Epithelial cell of prostate (primary cell): Measurements from ENCODE around the gene AATK.

Source experiments
- DNase-seq: peaks from one replicate; pipeline ENCODE4 v3.0.0-alpha.2; 2011; ENCODE audit warnings: low read depth, low spot score
- H3K27ac ChIP-seq: fragments of 450-650 bp; 2 replicates; pipeline ENCODE4 v1.5.1; 2017; ENCODE audit warnings: mild to moderate bottlenecking

Gene AATK

DNA sequence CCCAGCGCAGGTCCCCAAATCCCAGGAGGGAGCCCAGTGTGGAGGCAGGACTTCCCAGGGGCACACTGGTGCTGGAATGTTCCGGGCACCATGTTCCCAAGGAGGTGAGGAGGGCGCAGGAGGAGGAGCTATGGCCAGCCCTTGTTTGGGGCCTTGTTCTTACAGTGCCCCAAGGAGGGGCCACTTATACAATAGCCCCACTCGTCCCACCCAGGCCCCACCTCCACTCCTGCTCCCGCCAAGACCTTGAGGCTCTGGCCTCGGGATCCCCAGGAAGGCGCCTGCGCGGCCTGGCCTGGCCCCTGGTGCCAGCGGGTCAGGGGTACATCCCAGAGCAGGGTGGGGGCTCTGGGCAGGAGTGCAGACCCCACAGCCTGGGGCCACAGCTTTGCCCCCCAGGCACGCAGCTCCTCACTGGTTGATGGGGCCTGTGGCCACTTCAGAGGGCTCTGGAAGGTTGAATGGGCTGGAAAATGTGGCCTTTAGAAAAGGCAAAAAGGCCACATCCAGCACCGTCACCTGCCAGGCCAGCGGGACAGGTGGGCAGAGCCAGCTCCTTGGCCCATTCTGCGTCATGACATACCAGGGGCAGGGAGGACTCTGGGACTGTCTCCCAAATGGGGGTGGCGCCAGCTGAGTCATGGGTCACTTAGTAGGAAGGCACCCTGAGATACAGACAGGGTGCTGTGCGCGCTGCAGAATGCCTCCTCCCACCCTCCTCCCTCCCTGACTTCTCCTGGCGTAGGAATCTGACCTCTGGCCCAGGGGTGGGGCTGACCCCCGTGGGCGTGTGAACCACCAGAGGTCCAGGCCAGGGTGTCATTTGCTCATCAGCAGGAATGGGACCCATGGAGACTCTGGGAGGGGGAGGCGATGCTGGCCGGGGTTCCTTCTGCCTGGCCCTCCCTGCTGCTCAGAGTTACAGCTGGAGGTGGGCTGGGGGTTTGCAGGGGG is 33.0 kb downstream of the AATK start:
- no peak overlapping the region for H3K27ac ChIP-seq
- no peak for DNase-seq

DNA sequence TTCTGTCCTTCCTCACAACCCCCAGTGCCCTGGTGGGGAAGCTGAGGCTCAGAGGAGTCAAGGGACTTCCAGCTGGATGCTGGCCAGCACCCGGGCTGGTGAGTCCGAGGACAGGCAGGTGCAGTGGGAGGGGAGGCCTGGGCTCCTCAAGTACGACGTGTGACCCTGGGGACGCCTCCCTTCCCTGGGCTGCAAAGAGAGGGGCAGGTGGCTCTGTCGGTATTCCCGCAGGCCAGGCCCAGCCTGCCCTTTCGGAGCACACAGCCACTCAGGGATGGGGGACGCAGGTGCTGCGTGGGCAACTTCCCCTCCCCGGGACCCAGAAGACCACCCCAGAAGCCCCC is 33.9 kb downstream of the AATK start:
- no peak for DNase-seq
- no peak overlapping the region for H3K27ac ChIP-seq

DNA sequence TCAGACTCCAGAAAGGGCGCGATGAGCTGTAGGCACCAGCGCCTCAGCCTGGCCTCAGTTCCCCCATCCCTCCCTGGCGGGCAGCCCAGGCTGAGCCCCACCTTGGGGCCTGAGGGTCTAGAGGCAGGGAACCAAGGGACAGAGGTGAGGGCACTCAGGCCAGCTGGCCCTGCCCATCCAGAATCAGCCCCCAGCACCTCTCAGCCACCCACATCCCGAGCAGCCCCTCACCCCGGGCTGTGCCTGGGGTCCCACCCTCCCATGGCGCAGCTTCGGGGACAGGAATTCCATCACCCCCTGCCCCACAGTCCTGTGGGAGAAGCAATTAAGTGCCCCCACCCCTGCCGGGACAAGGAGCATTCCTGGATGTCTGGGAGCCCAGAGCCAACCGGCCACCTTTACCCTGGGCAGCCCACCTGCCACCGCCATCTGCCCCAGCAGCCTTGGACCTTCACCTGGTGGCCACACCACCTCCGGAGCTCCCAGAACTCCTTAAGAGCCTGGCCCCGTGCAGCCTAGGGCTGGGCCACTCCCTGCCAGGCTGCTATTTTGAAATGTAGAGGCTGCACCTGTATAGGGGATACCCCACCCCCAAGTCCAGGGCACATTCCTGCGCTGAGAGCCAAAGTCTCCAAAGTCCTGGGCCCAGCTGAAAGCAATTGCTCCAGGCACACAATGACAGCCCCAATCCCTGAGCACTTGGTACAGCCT is 34.4 kb downstream of the AATK start:
- no peak for DNase-seq

DNA sequence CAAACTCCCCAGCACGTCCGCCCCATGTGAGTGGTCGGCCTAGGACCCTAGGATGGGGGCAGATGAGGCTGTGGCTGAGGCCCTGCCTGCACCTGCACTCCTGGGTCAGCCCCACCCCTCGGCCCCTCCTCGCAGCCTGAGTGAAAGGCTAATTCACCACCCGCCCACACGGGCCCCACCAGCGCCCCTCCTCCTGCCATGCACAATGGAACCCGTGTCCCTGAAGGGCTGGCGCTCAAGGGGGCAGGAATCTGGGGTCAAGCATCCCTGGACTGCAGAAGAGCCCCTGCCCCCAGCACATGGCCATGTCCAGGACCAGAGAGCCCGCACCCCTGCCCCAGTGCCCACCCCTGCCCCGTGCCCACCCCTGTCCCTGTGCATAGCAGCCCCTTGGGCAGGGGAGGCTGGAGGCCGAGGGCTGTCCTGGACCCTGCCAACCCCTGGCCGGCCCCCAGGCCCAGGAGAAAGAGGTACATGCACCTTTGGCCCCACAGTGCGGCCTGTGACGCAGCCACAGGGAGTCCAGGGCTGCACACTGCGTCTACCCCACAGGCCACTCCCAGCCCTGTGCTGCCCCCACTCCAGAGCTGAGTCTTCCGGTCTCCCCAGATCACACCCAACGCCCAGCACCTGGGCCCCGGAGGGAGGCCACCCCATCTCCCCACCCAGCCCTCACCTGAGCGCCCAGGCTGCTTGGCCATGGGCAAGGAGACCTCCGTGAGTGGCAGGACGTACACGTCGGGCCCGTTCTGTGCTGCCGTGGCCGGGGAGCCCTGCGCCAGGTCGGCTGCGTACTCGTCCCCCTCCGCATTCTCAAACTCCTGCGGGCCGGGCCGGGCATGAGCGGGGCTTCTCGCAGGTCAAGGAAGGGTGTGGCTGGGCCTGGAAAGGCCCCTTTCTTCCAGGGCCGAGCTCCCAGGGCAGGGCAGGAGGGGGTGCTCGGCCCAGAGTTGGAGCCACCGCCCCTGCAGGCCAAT is 35.3 kb downstream of the AATK start:
- H3K27ac ChIP-seq, result no peak overlapping the region
- no peak for DNase-seq

More for the DNA sequence above, 34.4 kb downstream of the AATK start:
- no peak overlapping the region for H3K27ac ChIP-seq

DNA sequence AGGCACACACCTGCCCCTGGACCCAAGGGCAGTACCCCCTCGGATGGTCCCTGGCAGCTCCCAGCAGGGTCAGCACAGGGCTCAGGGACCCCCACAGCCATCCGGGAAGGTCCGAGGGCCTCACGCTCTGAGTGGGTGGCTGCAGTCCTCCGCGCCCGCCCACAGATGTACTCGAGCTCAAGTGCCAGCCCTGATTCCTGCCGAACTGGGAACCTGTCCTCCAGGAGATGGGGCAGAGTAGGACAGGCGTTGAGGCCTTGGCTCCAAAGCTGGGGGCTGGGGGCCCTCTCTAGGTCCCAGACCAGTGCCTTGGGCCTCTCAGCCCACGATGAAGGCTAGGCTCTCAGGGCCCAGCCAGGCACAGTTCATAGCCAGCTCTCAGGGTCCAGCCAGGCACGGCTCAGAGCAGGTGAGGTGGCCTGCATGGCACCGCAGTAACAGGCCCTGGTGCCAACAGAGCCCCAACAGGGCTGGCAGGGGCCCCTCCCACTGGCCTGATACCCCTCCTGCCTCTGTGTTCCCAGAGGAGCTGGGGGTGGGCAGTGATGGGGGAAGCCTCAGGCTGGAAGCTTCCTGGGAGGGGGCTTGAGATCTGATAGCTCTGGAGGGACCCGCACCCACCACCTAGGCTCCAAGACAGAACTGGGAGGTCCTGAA is 36.2 kb downstream of the AATK start:
- no peak overlapping the region for H3K27ac ChIP-seq
- DNase-seq, result no peak

DNA sequence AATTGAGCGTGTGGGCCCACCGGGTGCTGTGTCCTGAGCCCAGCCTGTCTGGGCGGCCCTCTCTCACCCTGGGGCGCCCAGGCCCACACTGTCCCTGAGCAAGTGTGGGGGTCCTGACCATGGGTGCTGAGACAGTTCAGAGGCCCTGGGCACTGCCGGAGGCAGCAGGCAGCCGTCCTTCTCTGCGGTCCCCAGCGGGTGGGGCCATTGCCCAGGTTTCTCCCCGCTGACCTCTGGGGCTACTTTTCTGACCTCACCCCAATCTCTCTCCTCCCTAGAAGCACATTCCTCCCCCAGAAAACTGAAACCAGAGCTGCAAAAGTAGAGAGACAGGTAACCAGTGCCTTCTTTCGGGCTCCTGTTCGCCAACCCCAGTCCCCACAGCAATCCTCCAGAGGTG is 36.7 kb downstream of the AATK start:
- DNase-seq, result no peak
- no peak overlapping the region for H3K27ac ChIP-seq

DNA sequence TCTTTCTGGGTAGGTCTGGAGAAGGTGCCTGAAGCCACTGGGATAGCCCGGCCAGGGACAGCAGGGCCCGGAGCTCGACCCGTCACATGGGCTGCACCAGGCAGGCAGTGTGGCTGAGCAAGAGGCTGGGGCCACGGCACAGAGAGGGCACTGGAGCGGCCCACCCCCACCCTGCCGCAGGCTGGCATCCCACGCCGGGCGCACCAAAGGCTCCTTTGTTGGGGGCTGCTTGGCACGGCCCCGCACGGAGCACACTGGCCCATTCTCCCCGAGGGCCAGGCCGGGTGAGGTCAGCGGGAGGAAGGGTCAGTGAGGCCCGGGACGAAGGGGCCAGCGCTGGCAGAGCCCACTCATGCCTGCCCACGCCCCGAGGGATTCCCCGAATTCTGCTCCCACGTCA is 37.2 kb downstream of the AATK start:
- DNase-seq, result no peak
- no peak overlapping the region for H3K27ac ChIP-seq

DNA sequence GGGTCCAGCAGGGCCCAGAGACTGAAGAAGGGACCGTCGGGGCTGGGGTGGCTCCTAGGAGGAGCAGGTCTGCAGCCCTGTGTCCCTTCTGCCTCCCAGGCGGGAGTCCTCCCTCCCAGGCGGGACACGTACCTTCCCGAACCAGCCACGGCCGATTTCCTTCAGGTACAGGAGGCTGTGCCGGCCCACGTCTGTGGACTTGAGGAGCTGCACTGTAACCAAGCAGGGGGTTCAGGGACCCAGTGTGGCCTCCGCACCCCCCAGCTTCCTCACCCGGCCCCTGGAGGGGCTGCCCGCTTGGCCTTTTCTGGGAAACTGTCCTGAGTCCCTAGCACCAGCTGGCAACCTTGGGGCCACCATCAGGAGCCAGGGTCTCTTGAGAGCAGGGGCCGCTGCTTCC is 37.7 kb downstream of the AATK start:
- no peak for DNase-seq
- H3K27ac ChIP-seq, result no peak overlapping the region

DNA sequence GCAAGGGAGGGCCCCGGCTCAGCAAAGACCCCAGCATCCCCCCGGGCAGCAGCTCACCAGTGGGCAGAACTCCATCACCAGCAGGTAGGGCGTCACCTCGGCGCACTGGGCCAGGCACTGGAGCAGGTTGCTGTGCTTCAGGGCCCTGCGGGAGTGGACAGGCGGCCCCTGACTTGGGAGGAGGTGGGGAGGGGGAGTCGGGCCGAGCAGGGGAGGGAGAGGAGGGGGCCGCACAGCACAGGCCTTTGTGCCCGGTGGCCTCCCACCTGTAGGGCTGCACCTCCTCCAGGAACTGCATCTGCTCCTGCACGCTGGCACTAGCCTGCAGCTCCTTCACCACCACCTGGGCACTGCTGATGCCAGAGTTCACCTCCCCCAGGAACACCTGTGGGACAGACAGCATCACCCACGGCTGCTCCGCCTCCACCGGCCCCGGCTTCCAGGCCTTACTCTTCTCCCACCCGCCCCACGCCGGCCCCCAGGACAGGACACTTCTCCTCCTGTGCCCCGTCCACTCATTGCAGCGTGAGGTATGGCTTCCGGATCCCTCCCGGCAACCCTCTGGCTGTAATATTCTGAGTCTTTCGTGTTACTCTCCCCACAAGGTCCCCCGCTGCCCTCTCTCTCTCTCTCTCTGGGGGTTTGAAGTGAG is 38.4 kb downstream of the AATK start:
- H3K27ac ChIP-seq, result no peak overlapping the region
- no peak for DNase-seq

DNA sequence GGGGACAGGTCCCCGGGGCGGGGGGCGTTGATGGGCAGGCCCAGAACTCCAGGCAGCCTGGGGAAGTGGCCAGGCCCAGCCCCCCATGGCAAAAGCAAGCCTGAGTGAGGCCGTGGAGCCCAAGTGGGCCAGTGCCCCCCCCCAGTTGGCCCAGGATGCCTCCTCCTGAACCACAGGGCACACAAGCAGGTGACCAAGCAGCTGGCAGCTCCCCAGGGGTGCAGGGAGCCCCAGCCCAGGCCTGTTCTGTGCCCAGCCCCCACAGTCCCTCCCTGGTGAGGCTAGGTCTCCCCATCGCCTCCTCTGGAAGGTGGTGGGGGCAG is 38.9 kb downstream of the AATK start:
- no peak overlapping the region for H3K27ac ChIP-seq
- no peak for DNase-seq

DNA sequence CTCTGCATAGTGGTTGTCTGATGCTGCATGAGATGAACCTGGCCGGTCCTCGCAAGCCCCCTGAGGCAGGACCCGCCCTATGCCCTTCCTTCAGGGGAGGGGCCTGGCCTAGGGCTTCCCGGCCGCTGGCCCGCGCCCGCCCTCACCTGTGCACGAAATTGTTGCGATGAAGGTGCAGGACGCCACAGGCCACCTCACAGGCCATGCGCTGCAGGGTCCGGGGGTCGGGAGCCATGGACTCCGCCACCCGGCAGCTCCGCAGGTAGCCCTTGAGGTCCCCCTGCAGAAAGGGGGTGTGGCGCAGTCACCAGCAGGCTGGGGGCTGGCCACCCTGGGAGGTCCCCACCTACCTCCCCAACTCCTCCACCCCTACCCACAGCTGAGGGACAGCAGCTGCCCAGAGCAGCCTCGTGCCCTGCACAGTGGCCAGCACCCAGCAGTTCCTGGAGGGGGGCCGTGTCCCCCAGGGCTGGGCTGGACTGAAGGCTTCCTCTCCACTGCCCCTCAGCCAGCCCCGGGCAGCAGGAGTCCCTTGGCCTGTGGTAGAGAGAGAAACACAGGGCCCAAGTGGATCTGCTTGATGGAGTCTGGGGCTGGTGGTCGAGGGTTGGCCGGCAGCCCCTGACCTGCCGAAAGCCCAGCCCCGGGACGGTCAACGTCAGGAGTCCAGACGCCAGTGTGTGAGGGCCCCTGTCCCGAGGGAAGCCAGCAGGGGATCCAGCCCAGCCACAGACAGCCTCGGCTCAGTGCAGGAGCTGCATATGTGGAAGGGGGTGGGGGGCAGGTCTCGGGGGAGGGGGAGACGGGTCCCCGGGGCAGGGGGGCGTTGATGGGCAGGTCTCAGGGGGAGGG is 39.5 kb downstream of the AATK start:
- DNase-seq, result no peak
- no peak overlapping the region for H3K27ac ChIP-seq

DNA sequence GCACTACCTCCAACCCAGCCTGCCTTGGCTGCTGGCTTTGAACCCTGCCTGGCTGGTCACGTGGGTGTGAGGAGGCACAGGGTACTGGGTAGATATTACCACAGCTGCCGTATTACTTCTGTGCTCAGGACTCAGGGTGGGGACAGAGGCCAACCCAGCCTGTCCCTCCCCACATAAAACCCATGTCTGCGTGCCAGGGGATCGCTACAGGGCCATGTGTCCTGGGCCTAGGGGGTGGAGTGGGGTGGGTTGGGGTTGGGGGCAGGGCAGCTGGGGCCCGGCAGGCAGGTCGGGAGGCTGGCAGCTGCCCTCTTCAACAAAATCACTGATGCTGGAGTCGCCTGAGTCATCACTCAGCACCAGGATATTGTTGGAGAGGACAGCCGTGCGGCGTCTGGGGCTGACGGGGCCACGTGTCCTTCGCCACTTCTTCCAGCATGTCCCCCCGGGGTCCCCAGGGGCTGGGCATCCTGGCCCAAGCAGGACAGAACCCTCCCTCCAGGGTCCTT is 40.4 kb downstream of the AATK start:
- no peak overlapping the region for H3K27ac ChIP-seq
- no peak for DNase-seq

DNA sequence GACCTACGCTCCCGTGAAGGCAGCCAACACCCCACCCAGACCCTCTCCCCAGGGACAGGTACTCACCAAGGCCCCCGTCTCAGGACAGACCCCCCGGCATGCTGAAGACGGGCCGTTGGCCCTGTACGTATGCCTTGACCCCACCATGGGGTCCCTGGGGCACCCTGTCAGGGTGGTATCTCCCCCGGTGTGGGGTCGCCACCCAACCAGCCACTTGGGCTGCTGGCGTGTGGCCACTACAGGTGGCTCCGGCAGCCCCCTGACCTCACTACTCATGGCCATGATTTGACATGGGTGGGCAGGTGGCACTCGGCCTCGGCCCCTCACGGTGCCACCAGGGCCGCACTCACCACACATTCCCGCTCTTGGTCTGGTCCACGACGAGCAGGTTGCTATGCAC is 41.6 kb downstream of the AATK start:
- DNase-seq, result no peak
- no peak overlapping the region for H3K27ac ChIP-seq

DNA sequence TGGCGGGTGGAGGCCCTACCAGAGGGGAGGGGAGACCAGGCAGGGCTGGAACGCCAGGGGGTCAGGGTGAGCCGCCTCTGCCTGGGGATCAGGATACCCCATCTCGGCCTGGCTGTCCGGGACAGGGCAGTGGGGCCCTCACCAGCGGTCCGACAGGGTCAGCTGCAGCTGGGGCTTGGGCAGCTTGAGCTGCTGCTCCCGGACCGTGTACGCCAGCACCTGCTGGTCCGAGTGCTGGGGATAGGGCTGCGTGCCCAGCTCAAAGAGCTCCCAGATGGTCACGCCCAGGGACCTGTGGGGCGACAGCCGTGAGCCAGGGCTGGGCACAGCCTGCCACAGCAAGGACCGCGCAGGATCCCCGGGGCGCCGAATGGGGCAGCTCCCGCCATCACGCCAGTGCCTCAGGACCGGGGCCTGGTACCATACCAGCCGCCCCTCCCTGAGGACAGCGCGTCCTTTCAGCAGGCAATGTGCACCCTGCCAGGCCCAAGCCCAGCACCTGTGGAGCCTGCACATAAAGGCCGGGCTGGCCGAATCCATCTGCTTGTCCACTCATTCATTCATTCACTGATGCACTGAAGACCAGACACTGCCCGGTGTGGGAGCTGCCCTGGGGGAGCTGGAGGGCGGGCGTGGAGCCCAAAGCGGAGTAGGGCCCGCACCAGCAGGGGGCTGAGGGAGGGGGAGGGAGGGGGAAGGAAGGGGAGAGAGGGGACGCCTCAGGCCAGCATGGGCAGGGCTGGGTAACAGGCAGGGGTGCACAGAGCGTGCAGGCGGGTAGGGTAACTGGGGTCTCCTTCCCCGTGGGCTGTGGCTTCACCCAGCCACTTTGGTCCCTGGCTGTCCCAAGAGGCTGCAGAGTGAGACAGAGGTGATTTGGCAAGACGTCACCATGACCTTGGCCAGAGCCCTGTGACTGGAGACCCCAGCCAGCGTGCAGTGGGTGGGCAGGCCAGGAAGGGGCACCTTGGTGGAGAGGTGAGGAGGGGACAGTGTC is 42.7 kb downstream of the AATK start:
- H3K27ac ChIP-seq, result no peak overlapping the region
- no peak for DNase-seq

DNA sequence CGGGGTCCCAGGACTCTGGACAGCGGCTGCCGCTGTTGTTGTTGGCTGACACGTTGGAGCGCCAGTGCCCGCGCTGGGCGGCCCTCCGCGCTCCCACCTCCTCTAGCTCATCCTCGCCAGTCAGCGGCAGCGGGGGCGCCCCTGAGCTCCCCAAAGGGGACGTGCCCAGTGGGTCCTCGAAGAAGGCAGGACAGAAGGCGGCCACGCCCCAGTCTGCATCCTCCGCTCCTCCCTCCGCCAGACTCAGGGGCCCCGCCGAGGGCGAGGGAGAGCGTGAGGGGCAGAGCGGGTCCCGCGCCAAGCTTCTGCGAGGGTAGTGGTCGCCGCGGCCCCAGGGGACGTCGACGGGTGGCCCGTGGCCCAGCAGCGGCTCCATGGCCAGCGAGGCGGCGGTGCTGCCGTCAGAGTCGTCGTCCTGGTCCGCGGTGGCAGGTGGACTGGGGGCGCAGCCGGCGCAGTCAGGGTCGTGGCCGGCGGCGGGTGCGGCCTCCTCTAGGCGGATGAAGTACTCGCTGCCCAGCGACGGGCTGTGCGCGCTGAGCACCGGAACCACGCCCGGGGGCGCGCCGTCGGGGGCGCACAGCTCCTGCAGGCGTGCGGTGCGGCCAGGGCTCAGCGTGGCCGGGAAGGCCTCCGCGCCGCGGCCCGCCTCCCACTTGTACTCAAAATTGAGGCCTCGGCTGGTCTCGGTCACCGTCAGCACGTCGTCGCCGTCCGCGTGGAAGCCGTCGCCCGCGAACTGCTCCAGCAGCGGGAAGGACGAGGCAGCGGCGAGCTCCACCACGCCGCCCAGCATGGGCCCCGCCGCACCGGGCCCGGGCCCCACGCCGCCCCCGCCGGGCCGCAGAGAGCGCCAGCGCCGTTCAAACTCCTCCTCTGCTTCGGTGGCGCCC is 43.9 kb downstream of the AATK start:
- DNase-seq, result no peak
- no peak overlapping the region for H3K27ac ChIP-seq
